ENCODE results near the gene IQCH.
"Not testable (repeated sequence)": the region's sequence is repeated elsewhere in the genome, so short reads cannot be mapped to it uniquely, and the experiment has no call there.

The IQCH gene

GRCh38 chr15:67248011-67248505, 6.5 kb upstream of the IQCH start:
- DNase-seq, result no peak

DNA sequence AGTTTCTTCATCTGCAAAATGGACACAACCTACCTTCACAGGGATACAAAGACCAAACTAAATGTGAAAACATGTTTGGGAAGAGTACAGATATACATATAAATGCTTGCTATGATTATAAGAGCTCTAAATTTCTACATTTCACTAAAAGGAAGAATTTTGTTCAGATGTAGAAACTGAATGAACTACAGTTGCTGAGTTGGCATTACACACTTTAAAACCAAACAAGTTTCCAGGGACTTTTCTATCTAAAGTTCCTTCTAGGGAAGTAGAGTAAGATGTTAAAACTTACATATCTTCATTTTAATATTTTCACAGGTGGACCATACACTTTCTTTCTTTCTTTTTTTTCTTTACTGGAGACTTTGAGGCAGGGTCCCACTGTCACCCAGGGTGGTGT, 4.8 kb upstream of the IQCH start:
- no peak for DNase-seq

DNA sequence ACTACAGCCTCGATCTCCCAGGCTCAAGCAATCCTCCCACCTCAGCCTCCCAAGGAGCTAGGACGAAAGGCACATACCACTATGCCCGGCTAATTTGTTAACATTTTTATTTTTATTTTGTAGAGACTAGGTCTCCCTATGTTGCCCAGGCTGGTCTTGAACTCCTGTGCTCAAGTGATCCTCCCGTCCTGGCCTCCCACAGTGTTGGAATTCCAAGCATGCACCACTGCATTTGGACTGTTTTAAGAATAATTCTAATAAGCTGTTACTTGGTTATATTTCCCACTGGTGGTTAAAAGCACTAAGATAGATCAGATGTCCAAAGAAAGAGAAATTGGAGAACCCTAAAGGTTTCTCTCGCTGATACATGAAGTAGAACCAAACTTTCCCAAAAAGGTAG, 3.3 kb upstream of the IQCH start:
- DNase-seq, result no peak

DNA sequence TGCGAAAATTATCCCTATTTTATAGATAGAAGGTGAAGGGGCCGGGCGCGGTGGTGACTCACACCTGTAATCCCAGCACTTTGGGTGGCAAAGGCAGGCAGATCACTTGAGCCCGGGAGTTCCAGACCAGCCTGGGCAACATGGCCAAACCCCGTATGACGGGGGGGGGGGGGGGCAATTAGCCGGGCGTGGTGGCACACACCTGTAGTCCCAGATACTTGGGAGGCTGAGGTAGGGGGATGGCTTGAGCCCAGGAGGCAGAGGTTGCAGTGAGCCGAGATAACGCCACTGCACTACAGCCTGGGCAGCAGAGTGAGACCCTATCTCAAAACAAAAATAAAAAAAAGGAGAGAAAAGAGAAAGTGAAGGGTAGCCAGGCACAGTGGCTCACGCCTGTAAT, 1.5 kb upstream of the IQCH start:
- DNase-seq, result no peak

DNA sequence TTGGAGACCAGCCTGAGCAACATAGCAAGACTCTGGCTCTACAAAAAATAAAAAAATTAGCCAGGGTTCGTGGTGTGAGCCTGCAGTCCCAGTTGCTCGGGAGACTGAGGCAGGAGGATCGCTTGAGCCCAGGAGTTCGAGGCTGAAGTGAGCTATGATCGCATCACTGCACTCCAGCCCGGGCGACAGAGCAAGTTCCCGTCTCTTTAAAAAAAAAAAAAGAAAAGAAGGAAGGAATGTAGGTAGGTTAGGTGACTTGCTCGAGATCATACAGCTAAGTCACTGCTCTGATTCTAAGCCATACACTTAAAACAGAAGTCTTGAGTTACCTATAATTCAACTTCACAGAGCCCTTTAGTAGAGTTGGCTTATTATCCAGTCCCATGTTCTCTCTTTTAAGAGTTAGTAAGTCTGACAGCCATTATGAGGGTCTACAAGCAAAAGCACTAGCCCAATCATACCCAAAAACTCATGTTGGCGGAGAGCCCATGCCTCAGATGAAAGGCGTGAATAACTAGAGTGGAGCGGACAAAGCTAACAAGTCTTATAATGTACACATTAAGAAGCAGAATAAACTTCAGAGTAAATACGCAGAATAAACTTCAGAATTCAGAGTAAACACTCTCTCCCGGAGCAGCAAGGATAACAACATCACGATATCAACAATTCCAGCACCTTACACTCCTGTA, 893 bp upstream of the IQCH start:
- no peak for DNase-seq

- DNase-seq, result no peak
Observed at GRCh38 chr15:67256051-67256450, 1.5 kb downstream of the IQCH start.

DNA sequence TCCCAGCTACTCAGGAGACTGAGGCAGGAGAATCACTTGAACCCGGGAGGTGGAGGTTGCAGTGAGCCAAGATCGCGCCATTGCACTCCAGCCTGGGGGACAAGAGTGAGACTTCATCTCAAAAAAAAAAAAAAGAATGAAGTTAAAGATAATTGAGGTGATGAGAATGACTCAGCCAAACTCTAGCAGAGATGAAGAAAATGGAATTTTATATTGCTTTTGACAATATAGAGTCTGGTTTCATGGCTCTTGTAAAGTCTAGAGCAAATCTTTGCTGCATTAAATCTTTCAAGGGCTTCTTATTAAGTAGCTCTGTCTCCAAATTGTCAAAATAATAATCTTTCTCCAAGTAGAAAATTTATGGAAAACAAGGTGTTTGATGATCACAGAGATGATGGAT, 3.8 kb downstream of the IQCH start:
- DNase-seq, result not testable (repeated sequence)

GRCh38 chr15:67259379-67259778, 4.8 kb downstream of the IQCH start:
- DNase-seq, result no peak

- DNase-seq, result no peak
Observed at GRCh38 chr15:67259806-67260205, 5.2 kb downstream of the IQCH start.

- no peak for DNase-seq
Observed at GRCh38 chr15:67266870-67267269, 12.3 kb downstream of the IQCH start.

GRCh38 chr15:67267440-67267839, 12.9 kb downstream of the IQCH start:
- no peak for DNase-seq

GRCh38 chr15:67267951-67268941, 13.7 kb downstream of the IQCH start:
- no peak for DNase-seq

DNA sequence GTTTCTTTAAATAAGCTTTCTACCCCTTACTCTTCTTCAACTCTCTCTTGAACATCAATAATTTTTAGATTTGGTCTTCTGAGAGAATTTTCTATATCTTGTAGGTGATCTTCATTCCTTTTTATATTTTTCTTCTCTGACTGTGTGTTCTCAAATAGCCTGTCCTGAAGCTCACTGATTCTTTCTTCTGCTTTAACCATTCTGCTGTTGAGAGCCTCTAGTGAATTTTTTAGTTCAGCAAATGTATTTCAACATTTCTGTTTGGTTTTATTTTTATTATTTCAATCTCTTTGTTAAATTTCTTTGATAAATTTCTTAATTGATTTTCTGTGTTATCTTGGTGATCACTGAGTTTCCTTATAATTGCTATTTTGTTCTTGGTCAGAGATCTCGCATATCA, 19.6 kb downstream of the IQCH start:
- DNase-seq, result no peak

GRCh38 chr15:67276666-67277065, 22.1 kb downstream of the IQCH start:
- no peak for DNase-seq

DNA sequence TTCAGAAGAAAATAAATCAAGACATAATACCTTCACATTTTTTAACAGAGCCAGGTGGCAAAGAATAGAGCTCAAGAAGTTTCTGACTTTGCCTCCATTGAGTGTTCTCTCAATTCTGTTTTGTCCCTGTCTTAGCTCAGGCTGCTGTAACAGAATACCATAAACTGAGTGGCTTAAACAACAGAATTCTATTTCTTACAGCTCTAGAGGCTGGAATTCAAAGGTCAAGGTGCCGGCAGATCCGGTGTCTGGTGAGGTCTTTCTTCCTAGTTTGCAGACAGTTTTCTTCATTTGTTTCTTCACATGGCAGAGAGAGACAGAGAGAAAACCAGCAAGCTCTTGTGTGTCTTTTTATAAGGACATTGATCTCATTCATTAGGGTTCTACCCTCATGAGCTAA, 25.6 kb downstream of the IQCH start:
- no peak for DNase-seq

GRCh38 chr15:67281714-67282113, 27.1 kb downstream of the IQCH start:
- DNase-seq, result no peak

DNA sequence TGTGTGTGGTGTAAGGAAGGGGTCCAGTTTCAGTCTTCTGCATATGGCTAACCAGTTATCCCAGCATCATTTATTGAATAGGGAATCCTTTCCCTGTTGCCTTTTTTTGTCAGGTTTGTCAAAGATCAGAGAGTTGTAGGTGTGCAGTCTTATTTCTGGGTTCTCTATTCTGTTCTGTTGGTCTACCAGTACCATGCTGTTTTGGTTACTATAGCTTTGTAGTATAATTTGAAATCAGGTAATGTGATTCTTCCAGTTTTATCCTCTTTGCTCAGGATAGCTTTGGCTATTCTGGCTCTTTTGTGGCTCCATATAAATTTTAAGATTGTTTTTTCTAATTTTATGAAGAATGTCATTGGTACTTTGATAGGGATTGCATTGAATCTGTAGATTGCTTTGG, 31.0 kb downstream of the IQCH start:
- not testable (repeated sequence) for DNase-seq

GRCh38 chr15:67286400-67286799, 31.8 kb downstream of the IQCH start:
- not testable (repeated sequence) for DNase-seq

- DNase-seq, result no peak
Observed at GRCh38 chr15:67290319-67290718, 35.7 kb downstream of the IQCH start.

- no peak for DNase-seq
Observed at GRCh38 chr15:67296188-67296587, 41.6 kb downstream of the IQCH start.

- DNase-seq, result no peak
Observed at GRCh38 chr15:67296684-67297083, 42.1 kb downstream of the IQCH start.

DNA sequence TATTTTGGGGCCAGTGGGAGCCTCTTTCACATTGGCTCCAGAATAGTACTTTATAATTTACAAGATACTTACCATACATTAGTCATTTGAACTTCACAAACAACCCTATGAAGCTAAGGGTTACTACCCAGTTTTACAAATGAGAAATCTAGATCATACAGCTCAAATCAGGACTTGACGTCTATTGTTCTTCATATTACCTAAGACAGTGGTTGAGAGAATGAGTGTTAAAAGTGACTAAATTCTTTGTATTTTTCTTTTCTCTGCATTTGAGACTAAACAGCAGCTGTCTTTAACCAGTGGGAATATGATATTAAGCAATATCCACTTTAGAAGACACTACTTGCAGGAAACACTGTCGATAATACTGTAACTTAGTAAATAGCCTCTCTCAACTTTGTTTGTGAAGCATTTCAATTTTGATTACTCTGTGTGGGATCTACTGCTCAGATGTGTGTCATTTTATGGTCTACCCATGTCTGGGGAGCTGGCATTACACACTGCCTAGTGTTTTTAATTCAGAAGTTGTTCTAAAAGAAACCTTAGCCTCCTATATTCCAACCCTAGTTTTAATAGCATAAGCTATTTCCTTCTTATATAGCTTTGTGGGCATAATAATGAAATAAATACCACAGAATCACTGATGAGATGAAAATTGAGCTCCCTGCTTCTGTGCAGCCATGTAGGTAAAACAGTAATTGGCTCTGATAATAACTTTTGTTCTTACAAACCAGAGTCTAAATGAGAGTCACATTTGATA, 45.9 kb downstream of the IQCH start:
- no peak for DNase-seq

Measured in right forelimb (tissue), 1 donor.